Activated naive CD4-positive, alpha-beta T cell treated with anti-CD3 and anti-CD28 coated beads, Interleukin-2, amount 10 ng/mL, durations not matched to agents 7 days and 5 days (primary cell): ENCODE data around the gene GRIFIN.
"Not testable (repeated sequence)": the region's sequence is repeated elsewhere in the genome, so short reads cannot be mapped to it uniquely, and the experiment has no call there.

Experiments
- CTCF ChIA-PET: fragments of 350-600 bp; sonication (Branson Sonifier 250); formaldehyde crosslinking; loops from one replicate; lab custom pipeline; 2021; ENCODE audit warnings: antibody characterized with exemption; lab: Charles Lee
- DNase-seq: peaks from one replicate; pipeline ENCODE4 v3.0.0-alpha.2; 2020
- H3K27ac Mint-ChIP-seq: one replicate; pipeline ENCODE4 v1.8.0; 2021; ENCODE audit warnings: mild to moderate bottlenecking, moderate library complexity, mixed read lengths
- H3K27me3 Mint-ChIP-seq: one replicate; pipeline ENCODE4 v1.8.0; 2021; ENCODE audit warnings: mild to moderate bottlenecking, mixed read lengths
- H3K36me3 Mint-ChIP-seq: one replicate; pipeline ENCODE4 v1.8.0; 2021; ENCODE audit warnings: mixed read lengths
- H3K4me1 Mint-ChIP-seq: one replicate; pipeline ENCODE4 v1.8.0; 2021; ENCODE audit warnings: mixed read lengths
- H3K4me3 Mint-ChIP-seq: one replicate; pipeline ENCODE4 v1.8.0; 2021; ENCODE audit warnings: mild to moderate bottlenecking, moderate library complexity, mixed read lengths
- H3K9me3 Mint-ChIP-seq: one replicate; pipeline ENCODE4 v1.8.0; 2021; ENCODE audit warnings: mixed read lengths

The GRIFIN gene

GRCh38 chr7:2474224-2474623 lies 2.0 kb downstream of the GRIFIN start:
- no peak overlapping the region for H3K4me3 Mint-ChIP-seq
- peaks cover 14% of the 10 kb centered on the region for H3K4me1 Mint-ChIP-seq
- H3K9me3 Mint-ChIP-seq: no peaks in the 10 kb centered on the region
- DNase-seq: no peak
- CTCF ChIA-PET: no interaction called here
- H3K27ac Mint-ChIP-seq: no peak overlapping the region
- no peaks in the 10 kb centered on the region for H3K36me3 Mint-ChIP-seq
- peaks cover 47% of the 10 kb centered on the region for H3K27me3 Mint-ChIP-seq

GRCh38 chr7:2473496-2474180 lies 2.6 kb downstream of the GRIFIN start:
- no peak for DNase-seq
- H3K27ac Mint-ChIP-seq: no peak overlapping the region
- no peak overlapping the region for H3K4me3 Mint-ChIP-seq
- H3K36me3 Mint-ChIP-seq: no peaks in the 10 kb centered on the region
- H3K9me3 Mint-ChIP-seq: no peaks in the 10 kb centered on the region
- CTCF ChIA-PET: interaction anchor here (1.3 kb wide), 1 partner anchor 14 kb away, joined by 3 read pairs; no protein-coding TSS in a partner anchor
- peaks cover 16% of the 10 kb centered on the region for H3K4me1 Mint-ChIP-seq
- peaks cover 48% of the 10 kb centered on the region for H3K27me3 Mint-ChIP-seq

GRCh38 chr7:2472739-2473138 lies 3.5 kb downstream of the GRIFIN start:
- DNase-seq: no peak
- Mint-ChIP-seq H3K27me3 (peaks cover 53% of the 10 kb centered on the region), H3K9me3 (no peaks in the 10 kb centered on the region), H3K4me3 (no peak overlapping the region), H3K36me3 (no peaks in the 10 kb centered on the region), H3K27ac (no peak overlapping the region), H3K4me1 (peaks cover 11% of the 10 kb centered on the region)
- CTCF ChIA-PET: interaction anchor here (1.3 kb wide), 1 partner anchor 15 kb away, joined by 3 read pairs; no protein-coding TSS in a partner anchor

- no peak overlapping the region for H3K27ac Mint-ChIP-seq
- H3K4me3 Mint-ChIP-seq: no peak overlapping the region
- no peaks in the 10 kb centered on the region for H3K9me3 Mint-ChIP-seq
- H3K4me1 Mint-ChIP-seq: peaks cover 6% of the 10 kb centered on the region
- H3K36me3 Mint-ChIP-seq: no peaks in the 10 kb centered on the region
- CTCF ChIA-PET: interaction anchor here (4.3 kb wide), 1 partner anchor 20 kb away, joined by 76 read pairs; no protein-coding TSS in a partner anchor
- H3K27me3 Mint-ChIP-seq: peaks cover 42% of the 10 kb centered on the region
- no peak for DNase-seq
Measured at GRCh38 chr7:2471396-2471795, 4.8 kb downstream of the GRIFIN start.

GRCh38 chr7:2471022-2471329 lies 5.2 kb downstream of the GRIFIN start:
- Mint-ChIP-seq H3K27ac (no peak overlapping the region), H3K27me3 (peaks cover 42% of the 10 kb centered on the region), H3K9me3 (no peaks in the 10 kb centered on the region), H3K4me1 (peaks cover 6% of the 10 kb centered on the region), H3K4me3 (no peak overlapping the region), H3K36me3 (no peaks in the 10 kb centered on the region)
- CTCF ChIA-PET: interaction anchor here (0.6 to 4.3 kb wide), 4 partner anchors 19 to 234 kb away, joined by 3 to 76 read pairs (median 6); no protein-coding TSS in a partner anchor
- DNase-seq: no peak

GRCh38 chr7:2470204-2471021 lies 5.8 kb downstream of the GRIFIN start:
- Mint-ChIP-seq H3K36me3 (no peaks in the 10 kb centered on the region), H3K4me3 (no peak overlapping the region), H3K27me3 (peaks cover 42% of the 10 kb centered on the region), H3K4me1 (peaks cover 6% of the 10 kb centered on the region), H3K27ac (no peak overlapping the region), H3K9me3 (no peaks in the 10 kb centered on the region)
- CTCF ChIA-PET: interaction anchor here (0.6 to 4.3 kb wide), 9 partner anchors 18 to 234 kb away, joined by 3 to 76 read pairs (median 5); no protein-coding TSS in a partner anchor
- DNase-seq: no peak

- not testable (repeated sequence) for H3K4me1 Mint-ChIP-seq, H3K9me3 Mint-ChIP-seq, H3K4me3 Mint-ChIP-seq, H3K27ac Mint-ChIP-seq, DNase-seq, H3K36me3 Mint-ChIP-seq
- peaks cover 42% of the 10 kb centered on the region for H3K27me3 Mint-ChIP-seq
- CTCF ChIA-PET: interaction anchor here (0.7 to 4.3 kb wide), 16 partner anchors 9 to 240 kb away, joined by 3 to 76 read pairs (median 4); no protein-coding TSS in a partner anchor
Measured at GRCh38 chr7:2469460-2470203, 6.6 kb downstream of the GRIFIN start.

- no peak overlapping the region for H3K4me3 Mint-ChIP-seq
- no peak for DNase-seq
- peaks cover 44% of the 10 kb centered on the region for H3K27me3 Mint-ChIP-seq
- CTCF ChIA-PET: interaction anchor here (0.6 to 4.3 kb wide), 20 partner anchors 8 to 696 kb away, joined by 3 to 76 read pairs (median 4); no protein-coding TSS in a partner anchor
- H3K36me3 Mint-ChIP-seq: no peaks in the 10 kb centered on the region
- no peak overlapping the region for H3K27ac Mint-ChIP-seq
- peaks cover 6% of the 10 kb centered on the region for H3K4me1 Mint-ChIP-seq
- no peaks in the 10 kb centered on the region for H3K9me3 Mint-ChIP-seq
Measured at GRCh38 chr7:2468227-2468626, 8.0 kb downstream of the GRIFIN start.

- H3K9me3 Mint-ChIP-seq: no peaks in the 10 kb centered on the region
- CTCF ChIA-PET: interaction anchor here (0.9 to 1.3 kb wide), 4 partner anchors 8 to 243 kb away, joined by 3 read pairs; no protein-coding TSS in a partner anchor
- no peak for DNase-seq
- H3K27me3 Mint-ChIP-seq: peaks cover 44% of the 10 kb centered on the region
- H3K27ac Mint-ChIP-seq: no peak overlapping the region
- no peak overlapping the region for H3K4me3 Mint-ChIP-seq
- peaks cover 6% of the 10 kb centered on the region for H3K4me1 Mint-ChIP-seq
- no peaks in the 10 kb centered on the region for H3K36me3 Mint-ChIP-seq
Measured at GRCh38 chr7:2466675-2467074, 9.5 kb downstream of the GRIFIN start.

GRCh38 chr7:2465928-2466327 lies 10.3 kb downstream of the GRIFIN start:
- CTCF ChIA-PET: interaction anchor here (0.7 kb wide), 1 partner anchor 481 kb away, joined by 3 read pairs; no protein-coding TSS in a partner anchor

GRCh38 chr7:2462731-2463130 lies 13.5 kb downstream of the GRIFIN start:
- Mint-ChIP-seq H3K27ac (no peak overlapping the region), H3K36me3 (no peaks in the 10 kb centered on the region), H3K4me1 (peaks cover 6% of the 10 kb centered on the region), H3K9me3 (no peaks in the 10 kb centered on the region), H3K27me3 (peaks cover 18% of the 10 kb centered on the region), H3K4me3 (no peak overlapping the region)
- no peak for DNase-seq
- CTCF ChIA-PET: no interaction called here

More at GRCh38 chr7:2465928-2466327, 10.3 kb downstream of the GRIFIN start:
- no peak for DNase-seq
- H3K27me3 Mint-ChIP-seq: peaks cover 37% of the 10 kb centered on the region
- H3K9me3 Mint-ChIP-seq: no peaks in the 10 kb centered on the region
- no peak overlapping the region for H3K27ac Mint-ChIP-seq
- peaks cover 6% of the 10 kb centered on the region for H3K4me1 Mint-ChIP-seq
- H3K36me3 Mint-ChIP-seq: no peaks in the 10 kb centered on the region
- H3K4me3 Mint-ChIP-seq: no peak overlapping the region

- no peak for DNase-seq
- peaks cover 20% of the 10 kb centered on the region for H3K27me3 Mint-ChIP-seq
- peaks cover 9% of the 10 kb centered on the region for H3K4me1 Mint-ChIP-seq
- H3K4me3 Mint-ChIP-seq: no peak overlapping the region
- no peaks in the 10 kb centered on the region for H3K9me3 Mint-ChIP-seq
- H3K36me3 Mint-ChIP-seq: no peaks in the 10 kb centered on the region
- H3K27ac Mint-ChIP-seq: no peak overlapping the region
- CTCF ChIA-PET: interaction anchor here (1.7 kb wide), 1 partner anchor 10 kb away, joined by 5 read pairs; no protein-coding TSS in a partner anchor
Measured at GRCh38 chr7:2461268-2462026, 14.8 kb downstream of the GRIFIN start.

GRCh38 chr7:2460641-2461040 lies 15.6 kb downstream of the GRIFIN start:
- no peak for DNase-seq
- Mint-ChIP-seq H3K4me1 (peaks cover 9% of the 10 kb centered on the region), H3K4me3 (no peak overlapping the region), H3K27ac (no peak overlapping the region), H3K9me3 (no peaks in the 10 kb centered on the region), H3K27me3 (peaks cover 27% of the 10 kb centered on the region), H3K36me3 (no peaks in the 10 kb centered on the region)
- CTCF ChIA-PET: interaction anchor here (1.0 to 1.7 kb wide), 2 partner anchors 8 to 9 kb away, joined by 3 to 5 read pairs; no protein-coding TSS in a partner anchor
